ENCODE data around the gene TGFB2. TPM values are rescaled to one million over a fixed set of nuclear protein-coding genes. Genes with fewer than 3 reads are reported as not detected.

Gene TGFB2
- total RNA-seq, 1 experiment from 2014 or later, result 2.5 TPM

GRCh38 chr1:218430822-218431221 is 85.7 kb downstream of the TGFB2 start (continued):
- TF ChIP-seq KAT7 (CRISPR knock-in tag; IDR thresholded peaks at IDR 0.05; ENCODE audit: borderline replicate concordance) (no peak), TEAD4 (CRISPR knock-in tag; IDR thresholded peaks at IDR 0.05) (no peak), USF1 (CRISPR knock-in tag; IDR thresholded peaks at IDR 0.05) (no peak), GABPB1 (CRISPR knock-in tag; IDR thresholded peaks at IDR 0.05) (no peak), STAT6 (CRISPR knock-in tag; conservative IDR thresholded peaks at IDR 0.05; ENCODE audit: low read depth) (no peak), ZNF423 (CRISPR knock-in tag; IDR thresholded peaks at IDR 0.05) (no peak), ZNF281 (CRISPR knock-in tag; IDR thresholded peaks at IDR 0.05) (no peak), ZNF532 (CRISPR knock-in tag; IDR thresholded peaks at IDR 0.05; ENCODE audit: borderline replicate concordance) (no peak), TEAD1 (CRISPR knock-in tag; IDR thresholded peaks at IDR 0.05) (no peak), HMGXB4 (CRISPR knock-in tag; IDR thresholded peaks at IDR 0.05) (no peak)

GRCh38 chr1:218431476-218431875 is 86.3 kb downstream of the TGFB2 start:
- Mint-ChIP-seq H3K9me3 (no peaks in the 10 kb centered on the region), H3K27ac (no peak overlapping the region), H3K4me1 (no peaks in the 10 kb centered on the region), H3K4me3 (no peak overlapping the region), H3K27me3 (ENCODE audit: low read depth) (no peaks in the 10 kb centered on the region), H3K36me3 (no peaks in the 10 kb centered on the region)
- ATAC-seq (no peak), DNase-seq (ENCODE audit: low spot score) (no peak)
- POLR2A ChIA-PET, result no interaction called here
- TF ChIP-seq, protein P1, sequence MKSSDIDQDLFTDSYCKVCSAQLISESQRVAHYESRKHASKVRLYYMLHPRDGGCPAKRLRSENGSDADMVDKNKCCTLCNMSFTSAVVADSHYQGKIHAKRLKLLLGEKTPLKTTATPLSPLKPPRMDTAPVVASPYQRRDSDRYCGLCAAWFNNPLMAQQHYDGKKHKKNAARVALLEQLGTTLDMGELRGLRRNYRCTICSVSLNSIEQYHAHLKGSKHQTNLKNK (CRISPR knock-in tag; IDR thresholded peaks at IDR 0.05), result no peak
- no peak for TF ChIP-seq JUN (CRISPR knock-in tag; IDR thresholded peaks at IDR 0.05)
- TF ChIP-seq, protein P2, sequence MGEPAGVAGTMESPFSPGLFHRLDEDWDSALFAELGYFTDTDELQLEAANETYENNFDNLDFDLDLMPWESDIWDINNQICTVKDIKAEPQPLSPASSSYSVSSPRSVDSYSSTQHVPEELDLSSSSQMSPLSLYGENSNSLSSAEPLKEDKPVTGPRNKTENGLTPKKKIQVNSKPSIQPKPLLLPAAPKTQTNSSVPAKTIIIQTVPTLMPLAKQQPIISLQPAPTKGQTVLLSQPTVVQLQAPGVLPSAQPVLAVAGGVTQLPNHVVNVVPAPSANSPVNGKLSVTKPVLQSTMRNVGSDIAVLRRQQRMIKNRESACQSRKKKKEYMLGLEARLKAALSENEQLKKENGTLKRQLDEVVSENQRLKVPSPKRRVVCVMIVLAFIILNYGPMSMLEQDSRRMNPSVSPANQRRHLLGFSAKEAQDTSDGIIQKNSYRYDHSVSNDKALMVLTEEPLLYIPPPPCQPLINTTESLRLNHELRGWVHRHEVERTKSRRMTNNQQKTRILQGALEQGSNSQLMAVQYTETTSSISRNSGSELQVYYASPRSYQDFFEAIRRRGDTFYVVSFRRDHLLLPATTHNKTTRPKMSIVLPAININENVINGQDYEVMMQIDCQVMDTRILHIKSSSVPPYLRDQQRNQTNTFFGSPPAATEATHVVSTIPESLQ (CRISPR knock-in tag; IDR thresholded peaks at IDR 0.05), result no peak
- CTCF ChIA-PET, result no interaction called here

Data from WTC11 (cell line).